GM12878 (cell line): ENCODE data around the gene MAST4. TPM values are rescaled to one million over a fixed set of nuclear protein-coding genes. Genes with fewer than 3 reads are reported as not detected.

ENCODE experiments used
- ATAC-seq: fragments of 200-7000 bp; cut with Tn5 transposase; 3 replicates; pipeline ENCODE4 v1.9.1; 2020; ENCODE audit warnings: mild to moderate bottlenecking, moderate library complexity
- BruUV-seq: library from RNA; stranded (reverse); fragments of 400-500 nt; replicated peaks from 2 replicates; lab custom pipeline; 2021; lab: Mats Ljungman, UMichigan
- CTCF ChIA-PET: fragments of 300-600 bp; sonication (Branson Sonifier 250); formaldehyde crosslinking; extraction: SDS; loops from one replicate; lab custom pipeline; 2021; ENCODE audit warnings: inconsistent platforms; lab: Yijun Ruan, JAX
- POLR2A ChIA-PET: fragments of 350-600 bp; formaldehyde crosslinking; extraction: SDS; loops from one replicate; lab custom pipeline; 2021; ENCODE audit warnings: inconsistent platforms; lab: Charles Lee
- RAD21 ChIA-PET: fragments of 300-600 bp; sonication (Branson Sonifier 250); formaldehyde crosslinking; loops from one replicate; lab custom pipeline; 2023; ENCODE audit warnings: antibody characterized with exemption; ENCODE audit not compliant: unreplicated experiment; lab: Charles Lee
- SMC1A ChIA-PET: fragments of 300-600 bp; sonication (Branson Sonifier 250); formaldehyde crosslinking; loops from one replicate; lab custom pipeline; 2023; ENCODE audit not compliant: unreplicated experiment, uncharacterized antibody; lab: Charles Lee
- DNase-seq: peaks from one replicate; pipeline ENCODE4 v3.0.0-alpha.2; 2011; ENCODE audit warnings: low read depth, low spot score
- FAIRE-seq: peaks from 3 replicates; lab custom pipeline; 2011; peaks lifted over from hg19 to GRCh38; lab: Jason Lieb, UNC
- H2AFZ ChIP-seq: 2 replicates; pipeline ENCODE4 v1.6.0; 2011; ENCODE audit warnings: low read depth, low read length, control low read depth; ENCODE audit not compliant: control insufficient read depth
- H3K27ac ChIP-seq: 2 replicates; pipeline ENCODE4 v1.5.1; 2011; ENCODE audit warnings: control low read depth; ENCODE audit not compliant: control insufficient read depth, insufficient read depth
- H3K27me3 ChIP-seq, 2 experiments: replicated peaks in 1 of 2; 2 replicates each; pipeline versions ENCODE4 v1.6.0 to v1.6.1; 2011; ENCODE audit warnings: low read length in 1 of 2; ENCODE audit not compliant: control insufficient read depth in 2 of 2, insufficient read depth in 2 of 2
- H3K36me3 ChIP-seq, 2 experiments: 2 replicates each; pipeline ENCODE4 v1.5.1; 2011; ENCODE audit warnings: low read length in 1 of 2; ENCODE audit not compliant: control insufficient read depth in 2 of 2, insufficient read depth in 2 of 2
- H3K4me1 ChIP-seq: 2 replicates; pipeline ENCODE4 v1.6.1; 2011; ENCODE audit warnings: mild to moderate bottlenecking, low read length, moderate library complexity, mixed read lengths; ENCODE audit not compliant: control insufficient read depth, insufficient read depth
- H3K4me2 ChIP-seq: 2 replicates; pipeline ENCODE4 v1.6.0; 2011; ENCODE audit warnings: control low read depth; ENCODE audit not compliant: control insufficient read depth, insufficient read depth
- H3K4me3 ChIP-seq: fragments of 200-600 bp; sonication (generic); 2 replicates; pipeline ENCODE4 v1.5.1; 2016
- H3K79me2 ChIP-seq: 2 replicates; pipeline ENCODE4 v1.6.0; 2011; ENCODE audit warnings: low read length; ENCODE audit not compliant: control insufficient read depth, insufficient read depth
- H3K9ac ChIP-seq: 2 replicates; pipeline ENCODE4 v1.8.0; 2011; ENCODE audit warnings: low read length, control low read depth, mixed read lengths; ENCODE audit not compliant: control insufficient read depth, insufficient read depth
- H3K9me3 ChIP-seq: replicated peaks from 3 replicates; pipeline ENCODE4 v1.5.1; 2011; ENCODE audit warnings: mild to moderate bottlenecking, low read length; ENCODE audit not compliant: control insufficient read depth, insufficient read depth
- H4K20me1 ChIP-seq: 2 replicates; pipeline ENCODE4 v1.6.0; 2011; ENCODE audit not compliant: control insufficient read depth, insufficient read depth
- ESRRA ChIP-seq: IDR thresholded peaks from 2 replicates; pipeline ENCODE4 v1.6.1; 2012; ENCODE audit warnings: mild to moderate bottlenecking, low read length, improper control_type of control experiment
- JUND ChIP-seq: IDR thresholded peaks from 2 replicates; pipeline ENCODE4 v1.6.1; 2012; ENCODE audit warnings: low read depth, mild to moderate bottlenecking, low read length, improper control_type of control experiment, moderate library complexity
- SIX5 ChIP-seq: IDR thresholded peaks from 2 replicates; pipeline ENCODE4 v1.6.1; 2011; ENCODE audit warnings: mild to moderate bottlenecking, low read depth, low read length, moderate library complexity; ENCODE audit not compliant: severe bottlenecking
- SREBF2 ChIP-seq: IDR thresholded peaks from 2 replicates; pipeline ENCODE4 v1.6.1; 2012; ENCODE audit warnings: mild to moderate bottlenecking, low read length
- whole genome bisulfite sequencing: methylation state at CpG from one replicate; pipeline ENCODE4 v1.1.6; 2016; ENCODE audit warnings: low lambda C conversion rate; ENCODE audit not compliant: insufficient replicate concordance, insufficient coverage; ENCODE audit errors: missing lambda C conversion rate; 5-methylcytosine and 5-hydroxymethylcytosine counted together
- in situ Hi-C: fragments of 300-500 bp; cut with MboI; formaldehyde crosslinking; loops from 9 replicates; pipeline ENCODE4 v1.14.3; 2018; ENCODE audit warnings: mixed read lengths
- intact Hi-C: fragments of 100-400 bp; cut with micrococcal nuclease; formaldehyde crosslinking; loops from one replicate; pipeline ENCODE4 v1.14.2; 2022; ENCODE audit not compliant: unreplicated experiment
- polyA plus RNA-seq, 11 experiments: library from polyadenylated mRNA; depleted of rRNA in 4 of 11; unstranded in 6 of 11; stranded (reverse) in 5 of 11; fragments of >200 nt; fragmentation: Nextera tagmentation in 4 of 11; fragmentation: Illumina TruSeq in 1 of 11; extraction: Ambion mirVana in 4 of 11; extraction: Trizol in 1 of 11; gene quantifications; 1 replicate in 1 of 11; 2 replicates in 10 of 11; pipeline versions ENCODE4 v1.2.1 to v1.2.3, GENCODE V29; 2011 to 2016; ENCODE audit warnings: inconsistent platforms in 2 of 11, missing spikeins in 2 of 11, low read depth in 1 of 11
- total RNA-seq, 4 experiments: library from RNA; depleted of rRNA in 3 of 4; stranded (reverse); fragments of >200 nt in 3 of 4; fragmentation: Illumina TruSeq in 1 of 4; extraction: Trizol in 1 of 4; gene quantifications; 2 replicates each; pipeline versions ENCODE4 v1.2.1 to v1.2.3, GENCODE V29; 2013 to 2021
- TF ChIP-seq, protein P1 (sequence below): fragments of 450-650 bp; IDR thresholded peaks from 2 replicates; pipeline ENCODE4 v1.6.1; 2017; ENCODE audit warnings: antibody characterized with exemption, mild to moderate bottlenecking, moderate library complexity

Gene MAST4
- total and polyA plus RNA-seq, 10 of the 15 experiments (the other 5 are each of a cell fraction or from before 2014, with no cell fraction given) = 0.02 to 1.6 (median 0.29) TPM; not detected in 1

DNA sequence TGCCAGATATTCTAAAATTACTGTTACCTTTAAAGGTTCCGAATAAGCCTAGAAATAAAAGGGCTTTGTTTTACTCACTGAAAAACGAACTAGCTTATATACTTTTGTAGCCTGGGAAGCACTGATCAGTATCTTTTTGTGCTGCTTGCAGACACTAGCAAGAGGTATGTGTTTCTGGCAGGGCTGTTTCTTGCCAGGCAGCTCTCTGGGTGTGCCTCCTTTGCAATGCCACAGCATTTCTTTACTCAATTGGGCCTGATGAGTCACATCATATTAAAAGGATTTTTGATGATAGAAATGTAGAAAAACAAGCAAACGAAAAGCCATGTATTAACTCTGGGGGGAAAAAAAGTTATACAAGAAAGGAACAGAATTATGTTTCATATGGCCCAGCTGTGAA, 564.8 kb downstream of the MAST4 start (continued):
- TF ChIP-seq, protein P1, sequence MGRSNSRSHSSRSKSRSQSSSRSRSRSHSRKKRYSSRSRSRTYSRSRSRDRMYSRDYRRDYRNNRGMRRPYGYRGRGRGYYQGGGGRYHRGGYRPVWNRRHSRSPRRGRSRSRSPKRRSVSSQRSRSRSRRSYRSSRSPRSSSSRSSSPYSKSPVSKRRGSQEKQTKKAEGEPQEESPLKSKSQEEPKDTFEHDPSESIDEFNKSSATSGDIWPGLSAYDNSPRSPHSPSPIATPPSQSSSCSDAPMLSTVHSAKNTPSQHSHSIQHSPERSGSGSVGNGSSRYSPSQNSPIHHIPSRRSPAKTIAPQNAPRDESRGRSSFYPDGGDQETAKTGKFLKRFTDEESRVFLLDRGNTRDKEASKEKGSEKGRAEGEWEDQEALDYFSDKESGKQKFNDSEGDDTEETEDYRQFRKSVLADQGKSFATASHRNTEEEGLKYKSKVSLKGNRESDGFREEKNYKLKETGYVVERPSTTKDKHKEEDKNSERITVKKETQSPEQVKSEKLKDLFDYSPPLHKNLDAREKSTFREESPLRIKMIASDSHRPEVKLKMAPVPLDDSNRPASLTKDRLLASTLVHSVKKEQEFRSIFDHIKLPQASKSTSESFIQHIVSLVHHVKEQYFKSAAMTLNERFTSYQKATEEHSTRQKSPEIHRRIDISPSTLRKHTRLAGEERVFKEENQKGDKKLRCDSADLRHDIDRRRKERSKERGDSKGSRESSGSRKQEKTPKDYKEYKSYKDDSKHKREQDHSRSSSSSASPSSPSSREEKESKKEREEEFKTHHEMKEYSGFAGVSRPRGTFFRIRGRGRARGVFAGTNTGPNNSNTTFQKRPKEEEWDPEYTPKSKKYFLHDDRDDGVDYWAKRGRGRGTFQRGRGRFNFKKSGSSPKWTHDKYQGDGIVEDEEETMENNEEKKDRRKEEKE = no peak

DNA sequence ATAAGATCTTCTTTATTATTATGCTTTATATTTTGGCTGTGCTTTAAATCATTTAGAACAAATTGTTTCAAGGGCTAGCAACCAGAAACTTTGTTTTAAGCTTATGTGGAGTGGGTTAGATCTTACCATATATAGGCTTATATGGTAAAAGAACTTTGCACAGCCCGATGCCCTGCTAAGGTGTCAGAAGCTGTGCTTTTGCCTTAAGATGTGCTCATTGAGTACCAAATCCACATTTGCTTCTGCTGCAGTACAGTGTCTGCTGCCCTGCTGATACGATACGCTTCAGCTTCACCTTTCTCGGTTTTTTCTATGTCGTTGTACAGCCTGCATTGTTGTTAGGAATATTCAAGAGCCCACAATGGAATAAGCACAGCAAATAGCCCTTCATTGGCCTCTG, 565.6 kb downstream of the MAST4 start:
- FAIRE-seq (no peak), DNase-seq (no peak), ATAC-seq (no peak)
- intact Hi-C loops = no loop called here
- ChIA-PET POLR2A (no interaction called here), RAD21 (interaction anchor here (0.6 to 1.2 kb wide), 3 partner anchors 45 to 1092 kb away, joined by 3 read pairs; no protein-coding TSS in a partner anchor), SMC1A (interaction anchor here (3.5 kb wide), 1 partner anchor 46 kb away, joined by 24 read pairs; no protein-coding TSS in a partner anchor), CTCF (interaction anchor here (1.0 to 2.8 kb wide), 4 partner anchors 12 to 50 kb away, joined by 3 to 17 read pairs (median 6); no protein-coding TSS in a partner anchor)
- no peaks in the 10 kb centered on the region for H3K9me3 ChIP-seq
- in situ Hi-C loops = loop anchor here (5.0 kb wide), 1 partner anchor 51 kb away; no protein-coding TSS in a partner anchor
- 63% methylated on average over 5 of the region's 5 CpGs for WGBS
- no peaks in the 10 kb centered on the region for H4K20me1 ChIP-seq
- no peak overlapping the region for H3K9ac ChIP-seq
- no peak overlapping the region for H3K4me2 ChIP-seq
- H3K36me3 ChIP-seq = no peaks in the 10 kb centered on the region
- TF ChIP-seq JUND = no peak
- TF ChIP-seq SREBF2 = no peak
- TF ChIP-seq ESRRA = no peak
- TF ChIP-seq SIX5 = no peak
- H3K79me2 ChIP-seq = no peaks in the 10 kb centered on the region
- no TSS peak for BruUV-seq
- H3K4me1 ChIP-seq = peaks cover 8% of the 10 kb centered on the region
- no peaks in the 10 kb centered on the region for H3K27me3 ChIP-seq
- no peak overlapping the region for H3K4me3 ChIP-seq
- no peak overlapping the region for H3K27ac ChIP-seq
- no peak overlapping the region for H2AFZ ChIP-seq
